HG03095 (cell line): ENCODE results near the gene GNG12.

Experiments
- ATAC-seq: cut with Tn5 transposase; IDR thresholded peaks from one replicate; pipeline ENCODE4 v1.9.1; 2021; ENCODE audit warnings: moderate library complexity; ENCODE audit not compliant: unreplicated experiment

GNG12 gene

DNA sequence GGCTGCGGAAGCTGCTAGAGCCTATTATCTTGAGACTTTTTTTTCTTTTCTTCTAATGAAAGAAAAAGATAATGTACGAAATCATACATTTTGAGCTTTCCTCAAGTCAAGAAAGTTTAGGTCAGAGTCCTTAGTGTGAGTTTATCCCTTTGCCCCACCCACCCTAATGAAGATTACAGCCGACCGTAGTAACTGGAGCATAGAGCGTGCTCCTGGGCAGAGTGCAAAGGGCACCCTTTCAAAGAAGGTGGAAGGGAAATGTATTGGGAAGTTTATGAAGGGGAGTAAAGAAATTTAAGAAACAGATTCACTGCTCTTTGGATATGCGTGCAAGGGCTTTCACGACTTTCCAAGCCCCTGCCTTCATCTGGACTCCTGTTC lies 17.2 kb downstream of the GNG12 start:
- no peak for ATAC-seq

DNA sequence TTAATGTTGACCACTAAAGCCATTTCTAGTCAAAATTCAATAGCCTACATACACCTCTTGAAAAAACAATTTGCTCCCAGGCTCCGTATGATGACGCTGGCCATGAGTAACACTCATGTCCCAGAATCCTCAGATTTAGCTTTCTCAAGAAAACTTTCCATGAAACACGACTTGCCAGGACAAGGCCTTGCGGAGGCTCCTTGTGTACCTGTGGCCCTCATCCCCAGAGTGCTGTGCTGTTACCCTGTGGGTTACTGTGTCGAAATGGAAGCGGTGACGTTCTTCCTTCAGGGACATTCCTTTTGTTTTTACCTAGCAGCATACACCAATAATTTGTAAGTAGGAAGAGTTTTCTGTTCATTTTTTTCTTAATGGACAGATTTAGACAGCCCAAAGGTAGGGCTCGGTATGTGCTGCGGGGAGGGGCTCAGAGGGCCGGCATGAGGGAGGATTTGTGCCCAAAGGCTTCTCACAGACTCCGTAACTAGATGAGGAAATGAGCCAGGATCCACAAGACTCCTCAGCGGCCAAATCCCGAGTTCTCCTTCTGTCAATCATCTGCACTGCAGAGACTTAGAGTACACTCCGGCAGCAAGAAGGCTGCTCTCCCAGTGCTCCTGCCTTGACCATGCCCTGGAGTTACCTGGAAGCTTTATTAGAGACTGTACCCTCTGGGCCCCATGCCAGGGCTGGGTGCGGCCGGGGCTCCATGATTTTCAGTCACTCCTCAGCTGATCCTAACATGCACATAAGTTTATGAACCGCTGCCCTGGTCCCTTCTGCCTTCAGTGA lies 17.8 kb downstream of the GNG12 start:
- ATAC-seq = no peak

DNA sequence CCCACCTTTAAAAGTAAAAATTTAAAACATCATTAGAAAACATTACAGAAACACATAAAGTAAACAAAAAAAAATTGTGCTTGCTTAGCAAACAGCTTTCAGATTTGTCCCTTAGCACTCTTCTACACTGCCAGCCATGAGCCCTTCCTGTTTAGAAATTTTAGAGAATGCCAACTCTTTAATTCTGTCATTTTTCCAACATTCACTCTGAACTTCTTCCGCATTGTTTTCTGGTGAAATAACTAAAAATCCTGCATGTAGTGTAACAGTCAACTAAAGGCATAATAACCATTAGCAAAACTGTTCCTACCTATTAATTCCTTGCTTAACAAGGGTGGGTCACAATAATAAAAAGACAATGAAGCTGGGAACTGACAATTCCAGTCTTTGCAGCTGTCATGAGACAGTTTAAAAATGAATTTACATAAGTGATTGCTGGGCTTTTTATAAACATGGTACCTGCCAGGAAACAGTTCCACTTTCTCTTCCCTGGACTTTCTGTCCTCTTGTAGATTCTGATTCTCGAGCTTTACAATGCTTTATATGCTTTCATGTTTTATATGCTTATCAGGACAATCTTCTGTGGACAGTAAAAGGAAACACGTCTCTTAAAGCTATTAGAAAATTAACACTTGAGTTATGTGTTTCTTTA lies 19.0 kb downstream of the GNG12 start:
- ATAC-seq = no peak

- ATAC-seq = no peak
Observed at GRCh38 chr1:67812226-67812625, 21.0 kb downstream of the GNG12 start.

- ATAC-seq = no peak
Observed at GRCh38 chr1:67811781-67812180, 21.5 kb downstream of the GNG12 start.

GRCh38 chr1:67809887-67810286 lies 23.4 kb downstream of the GNG12 start:
- no peak for ATAC-seq

DNA sequence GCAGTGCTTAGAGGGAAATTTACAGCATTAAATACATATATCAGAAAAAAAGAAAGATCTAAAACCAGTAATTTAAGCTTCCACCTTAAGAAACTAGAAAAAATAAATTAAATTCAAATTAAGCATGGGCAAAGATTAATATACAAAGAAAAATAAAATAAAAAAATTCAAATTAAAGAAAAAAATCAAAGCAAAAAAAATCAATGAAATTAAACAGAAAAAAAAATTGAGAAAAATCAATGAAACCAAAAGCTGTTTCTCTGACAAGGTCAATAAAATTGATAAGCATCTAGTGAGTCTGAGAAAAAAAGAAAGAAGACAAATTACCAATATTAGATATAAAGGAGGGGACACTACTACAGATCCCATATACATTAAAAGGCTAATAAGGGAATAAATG lies 26.0 kb downstream of the GNG12 start:
- ATAC-seq = no peak

GRCh38 chr1:67804710-67805109 lies 28.6 kb downstream of the GNG12 start:
- ATAC-seq = no peak

GRCh38 chr1:67803380-67804279 lies 29.6 kb downstream of the GNG12 start:
- no peak for ATAC-seq

DNA sequence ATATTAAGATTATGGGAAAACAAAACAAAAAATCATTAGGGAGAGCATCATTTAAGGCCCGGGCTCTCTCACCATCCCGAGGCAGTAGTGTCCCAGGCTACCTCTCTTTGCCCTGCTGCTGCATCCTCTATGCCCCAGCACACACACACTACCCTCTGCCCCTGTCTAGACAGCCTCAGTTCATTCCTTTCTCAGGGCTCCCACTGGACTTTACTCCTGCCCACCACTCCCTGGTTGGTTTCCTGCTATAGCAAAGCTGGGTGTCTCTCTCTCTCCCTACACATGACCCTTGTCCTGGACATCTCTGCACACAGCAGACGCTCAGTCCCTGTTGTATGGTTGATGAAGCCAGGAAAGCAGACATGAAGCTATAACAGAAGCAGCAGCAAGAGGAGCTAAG lies 30.7 kb downstream of the GNG12 start:
- no peak for ATAC-seq

DNA sequence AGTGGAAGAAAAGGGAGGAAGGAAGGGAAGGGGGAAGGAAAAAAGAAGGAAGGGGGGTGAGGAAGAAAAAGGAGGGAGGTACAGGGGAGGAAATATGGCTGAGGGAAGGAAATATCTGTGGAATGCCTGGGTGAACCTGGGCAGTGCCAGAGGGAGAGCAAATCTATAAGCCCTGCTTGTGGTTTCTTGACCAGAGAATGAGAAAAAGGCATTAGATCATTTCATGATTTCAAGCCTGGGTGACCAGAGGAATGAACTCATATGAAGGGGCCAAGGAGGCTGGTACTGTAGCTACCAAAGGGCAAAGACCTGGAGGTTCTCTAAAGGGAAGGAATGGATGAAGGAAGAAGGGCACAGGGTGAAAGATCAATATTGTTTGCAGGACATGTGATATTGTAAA lies 31.4 kb downstream of the GNG12 start:
- ATAC-seq = no peak

GRCh38 chr1:67795179-67795912 lies 37.9 kb downstream of the GNG12 start:
- ATAC-seq = no peak

DNA sequence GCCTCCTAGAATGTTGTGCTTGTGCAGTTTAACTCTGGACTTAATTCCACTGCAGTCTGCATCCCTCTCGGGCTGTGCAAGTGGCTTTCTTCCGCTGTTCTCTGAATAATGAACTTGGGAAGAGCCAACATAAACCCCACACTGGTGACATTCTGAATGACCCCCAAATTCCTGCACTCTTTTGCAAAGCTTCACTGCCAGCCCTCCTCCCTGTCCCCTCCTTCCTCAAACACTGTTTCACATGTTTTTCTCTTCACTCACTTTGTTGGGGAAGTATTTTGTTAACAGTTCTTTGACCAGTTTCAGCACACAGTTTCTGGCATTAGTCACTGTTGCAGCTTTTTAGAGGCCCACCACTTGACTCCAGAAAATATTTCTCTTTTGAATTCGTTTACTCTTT lies 39.7 kb downstream of the GNG12 start:
- ATAC-seq = no peak

DNA sequence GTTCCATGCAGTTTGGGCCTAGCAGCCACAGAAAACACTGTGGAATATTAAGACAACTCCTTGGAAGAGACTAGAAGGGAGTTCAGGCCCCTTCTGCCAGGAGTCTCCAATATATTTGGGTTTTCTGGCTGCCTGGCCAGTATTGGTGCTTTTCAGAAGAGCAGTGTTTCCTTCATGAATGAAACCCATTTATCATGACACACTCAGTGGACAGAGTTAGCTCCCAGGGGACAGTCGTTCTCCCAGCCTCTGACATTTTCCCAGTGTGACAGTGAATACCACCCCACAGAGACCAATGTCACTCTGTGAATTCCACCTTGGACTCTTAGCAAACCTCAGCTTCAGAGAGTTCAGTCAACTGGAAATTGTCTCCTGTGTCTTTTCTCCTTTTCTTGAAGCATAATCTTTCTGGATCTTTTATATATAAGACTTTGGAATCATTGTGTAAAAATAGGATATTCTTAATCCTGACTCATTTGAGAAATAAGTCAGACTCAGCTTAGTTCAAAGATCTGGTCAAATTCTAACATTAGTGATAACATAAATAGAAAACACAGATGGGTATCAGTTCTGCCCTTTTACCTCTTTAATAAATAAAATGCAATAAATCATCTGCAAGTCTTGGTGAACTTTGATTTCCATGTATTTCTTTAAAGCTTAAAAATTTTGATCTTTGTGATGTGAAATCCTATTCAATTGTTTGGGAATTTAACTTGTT lies 40.4 kb downstream of the GNG12 start:
- no peak for ATAC-seq

DNA sequence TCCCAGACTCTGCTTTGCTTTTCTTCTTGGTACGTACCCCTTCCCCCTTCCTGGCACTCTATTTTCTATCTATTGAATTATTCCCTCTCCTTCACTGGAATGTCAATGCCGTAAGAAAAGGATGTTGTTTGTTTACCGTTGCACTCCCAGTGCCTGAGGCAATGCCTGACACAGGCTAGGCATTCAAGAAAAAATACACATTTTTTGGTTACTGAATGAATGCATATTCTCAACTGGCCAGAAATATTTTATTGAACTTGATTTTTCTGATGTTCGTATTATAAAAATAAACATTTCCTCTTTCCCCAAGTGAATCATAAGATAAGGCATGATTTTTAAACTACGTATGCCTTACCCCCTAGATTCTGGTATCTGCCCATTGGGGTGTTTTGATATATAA lies 41.2 kb downstream of the GNG12 start:
- ATAC-seq = no peak

DNA sequence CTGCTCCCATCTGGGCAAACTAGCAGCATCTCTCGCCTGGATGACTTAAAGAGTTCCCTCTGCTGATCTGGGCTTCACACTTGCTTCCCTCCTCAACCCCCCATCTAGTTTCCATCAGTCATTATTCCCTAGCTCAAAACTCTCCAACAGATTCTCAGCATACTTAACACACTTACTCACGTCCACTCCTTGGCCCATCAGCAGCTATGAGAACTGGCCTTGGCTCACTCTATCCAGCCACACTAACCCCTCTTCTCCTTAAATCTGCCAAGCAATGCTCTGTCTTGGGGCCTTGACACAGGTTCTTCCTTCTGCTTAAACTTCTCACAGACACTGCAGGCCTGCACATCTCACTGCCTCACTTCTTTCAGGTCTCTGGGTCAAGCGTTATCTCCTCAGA lies 41.6 kb downstream of the GNG12 start:
- ATAC-seq = no peak

GRCh38 chr1:67791261-67791660 lies 42.0 kb downstream of the GNG12 start:
- no peak for ATAC-seq

DNA sequence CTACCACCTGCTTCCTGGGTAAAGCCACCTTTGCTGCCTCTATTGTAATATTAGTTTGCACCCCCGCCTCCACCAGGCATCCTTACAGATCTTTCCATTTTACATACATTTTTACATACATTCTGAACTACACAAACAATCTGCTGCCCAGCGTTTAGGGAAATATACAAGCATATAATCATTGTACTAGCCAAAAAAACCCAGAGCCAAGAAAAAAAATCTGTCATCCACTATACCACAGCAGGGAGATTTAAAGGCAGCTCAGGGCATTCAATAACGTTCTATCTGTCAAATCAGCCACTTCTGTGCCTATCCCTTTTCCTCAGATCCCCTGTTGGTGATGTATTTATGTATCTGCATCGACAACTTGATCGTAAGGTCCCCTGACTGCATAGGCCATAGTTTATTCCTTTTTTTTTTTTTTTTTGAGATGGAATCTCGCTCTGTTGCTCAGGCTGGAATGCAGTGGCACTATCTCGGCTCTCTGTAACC lies 43.0 kb downstream of the GNG12 start:
- ATAC-seq = no peak

DNA sequence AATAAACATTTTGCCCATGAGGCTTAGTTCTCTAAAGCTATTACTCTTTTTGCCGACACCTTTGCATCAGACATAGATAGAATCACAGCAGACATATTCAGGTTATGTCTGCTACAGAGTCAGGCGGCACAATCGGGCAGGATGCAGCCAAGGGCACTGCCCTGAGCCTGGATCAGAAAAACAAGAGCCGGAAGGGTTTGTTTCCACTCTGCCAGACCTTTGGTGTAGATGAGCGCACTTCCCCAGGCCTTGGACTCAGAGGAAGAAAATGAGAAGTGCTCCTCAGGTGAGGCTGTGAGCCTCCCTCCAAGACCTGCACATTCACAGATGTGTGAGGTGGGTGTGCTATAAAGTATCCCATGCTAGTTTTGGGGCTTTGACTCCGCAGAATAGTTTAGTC lies 43.7 kb downstream of the GNG12 start:
- ATAC-seq = no peak

- no peak for ATAC-seq
Observed at GRCh38 chr1:67788904-67789303, 44.4 kb downstream of the GNG12 start.
